ENCODE results near the gene ST13.
"Not testable (repeated sequence)": the region's sequence is repeated elsewhere in the genome, so short reads cannot be mapped to it uniquely, and the experiment has no call there.

Gene ST13

DNA sequence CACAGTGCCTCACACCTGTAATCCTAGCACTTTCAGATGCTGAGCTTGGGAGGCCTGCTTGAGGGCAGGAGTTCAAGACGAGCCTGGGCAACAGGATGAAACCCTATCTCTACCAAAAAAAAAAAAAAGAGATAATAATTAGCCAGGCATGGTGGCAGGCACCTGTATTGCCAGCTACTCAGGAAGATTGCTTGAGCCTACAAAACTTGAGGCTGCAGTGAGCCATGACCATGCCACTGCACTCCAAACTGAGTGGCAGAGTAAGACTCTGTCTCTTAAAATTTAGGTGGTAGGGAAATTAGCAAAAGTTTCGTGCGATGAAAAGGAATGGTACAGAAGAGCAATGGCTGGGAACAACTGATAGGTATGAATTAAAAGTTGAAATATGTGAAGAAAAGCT, 18.0 kb downstream of the ST13 start:
- no peak for DNase-seq (ENCODE audit: low read depth)

DNA sequence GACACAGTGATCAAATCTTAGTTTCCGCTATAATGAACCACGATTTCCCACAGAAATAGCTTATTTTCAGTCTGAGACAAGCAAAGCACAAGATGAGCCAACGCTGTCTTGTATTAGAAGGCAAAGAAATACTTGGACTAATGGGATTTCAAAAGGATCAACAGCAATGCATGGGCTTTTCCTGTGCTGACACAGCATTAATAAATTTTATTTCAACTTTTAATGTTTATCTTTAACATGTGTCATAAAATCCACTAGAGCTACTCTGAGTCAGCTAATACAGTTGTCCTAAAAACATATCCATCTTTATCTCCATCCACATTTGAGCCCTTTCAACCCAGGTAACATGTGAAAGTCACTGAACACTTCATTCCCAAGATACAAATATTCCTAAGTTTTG, 21.8 kb downstream of the ST13 start:
- DNase-seq (ENCODE audit: low read depth): no peak

DNA sequence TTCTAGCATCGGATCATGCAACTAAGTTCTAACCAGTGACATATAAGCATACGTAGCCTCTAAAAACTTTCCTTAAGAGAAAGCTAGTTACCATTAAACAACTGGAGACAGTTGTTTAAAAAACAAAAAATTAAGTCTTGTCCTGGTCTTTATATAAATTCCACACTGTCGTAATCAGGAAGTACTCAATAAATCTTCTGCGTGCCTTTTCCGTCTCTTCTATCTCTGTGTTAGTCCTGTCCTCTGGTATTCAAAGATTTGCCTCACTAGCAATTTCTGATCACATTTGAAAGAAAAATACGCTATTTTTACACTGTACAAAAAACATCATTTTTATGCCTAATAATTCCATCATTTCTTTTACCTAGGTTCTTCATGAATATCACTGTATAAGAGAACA, 27.3 kb downstream of the ST13 start:
- no peak for DNase-seq (ENCODE audit: low read depth)

DNA sequence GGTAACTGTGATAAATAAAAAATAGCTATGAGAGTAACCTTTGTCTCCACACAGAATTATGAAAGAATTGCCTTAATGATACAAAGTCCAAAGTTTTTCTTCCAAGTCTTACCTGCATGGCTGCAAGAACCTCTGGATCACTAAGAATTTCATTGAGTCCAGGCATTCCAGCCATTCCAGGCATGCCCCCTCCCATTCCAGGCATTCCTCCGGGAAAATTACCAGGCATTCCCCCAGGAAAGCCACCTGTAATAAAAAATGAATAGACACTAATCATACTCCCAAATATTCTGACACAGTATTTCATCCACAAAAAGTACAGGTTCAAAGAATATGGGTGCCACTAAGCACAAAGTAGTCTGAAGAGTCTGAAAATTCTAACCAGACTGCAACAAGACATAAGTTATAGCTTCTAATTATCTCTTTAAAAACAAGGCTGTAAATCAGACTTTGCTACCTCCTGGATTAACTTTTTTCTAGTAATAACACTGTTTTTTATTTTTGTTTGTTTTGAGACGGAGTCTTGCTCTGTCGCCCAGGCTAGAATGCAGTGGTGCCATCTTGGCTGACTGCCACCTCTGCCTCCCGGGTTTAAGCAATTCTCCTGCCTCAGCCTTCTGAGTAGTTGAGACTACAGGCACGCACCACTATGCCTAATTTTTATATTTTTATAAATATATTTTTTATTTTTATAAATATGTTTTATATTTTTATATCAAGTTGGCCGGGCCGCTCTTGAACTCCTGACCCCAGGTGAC, 29.3 kb downstream of the ST13 start:
- DNase-seq (ENCODE audit: low read depth): no peak

DNA sequence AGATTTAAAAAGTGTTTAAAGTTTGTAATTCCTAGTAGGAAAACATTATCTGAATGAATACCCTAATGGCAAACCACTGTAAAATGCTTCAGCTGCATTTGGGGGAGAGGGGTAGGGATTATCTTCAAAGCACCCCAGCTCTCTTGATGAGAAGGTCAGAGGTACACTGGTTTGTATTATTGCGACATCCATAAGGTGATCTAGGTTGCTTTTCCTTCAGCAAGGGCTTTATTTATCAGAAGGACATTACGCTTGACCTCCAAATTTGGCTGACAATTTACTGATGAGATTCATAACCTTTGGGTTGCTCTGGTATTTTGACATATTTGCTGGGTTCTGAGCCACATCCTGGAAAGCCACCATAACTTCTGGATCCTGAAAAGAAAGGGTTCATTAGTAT, 30.1 kb downstream of the ST13 start:
- DNase-seq (ENCODE audit: low read depth): not testable (repeated sequence)

DNA sequence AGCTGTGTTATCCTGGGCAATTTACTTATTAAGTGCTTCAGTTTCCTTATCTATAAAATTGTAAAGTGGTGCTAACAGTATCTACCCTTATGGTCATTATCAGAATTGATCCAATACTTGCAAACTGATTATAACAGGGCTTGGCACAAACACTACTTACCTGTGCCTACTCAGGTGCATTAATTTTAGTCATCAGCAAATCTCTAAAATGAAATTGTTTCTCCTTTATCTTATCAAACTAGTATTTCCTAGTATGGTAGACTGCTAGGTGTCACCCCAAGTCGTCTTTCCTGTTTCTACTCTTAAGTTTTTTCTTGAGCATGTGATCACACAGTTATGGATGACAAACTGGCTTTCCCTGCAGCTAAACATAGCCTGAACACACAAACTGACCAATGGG, 33.0 kb downstream of the ST13 start:
- DNase-seq (ENCODE audit: low read depth): no peak

DNA sequence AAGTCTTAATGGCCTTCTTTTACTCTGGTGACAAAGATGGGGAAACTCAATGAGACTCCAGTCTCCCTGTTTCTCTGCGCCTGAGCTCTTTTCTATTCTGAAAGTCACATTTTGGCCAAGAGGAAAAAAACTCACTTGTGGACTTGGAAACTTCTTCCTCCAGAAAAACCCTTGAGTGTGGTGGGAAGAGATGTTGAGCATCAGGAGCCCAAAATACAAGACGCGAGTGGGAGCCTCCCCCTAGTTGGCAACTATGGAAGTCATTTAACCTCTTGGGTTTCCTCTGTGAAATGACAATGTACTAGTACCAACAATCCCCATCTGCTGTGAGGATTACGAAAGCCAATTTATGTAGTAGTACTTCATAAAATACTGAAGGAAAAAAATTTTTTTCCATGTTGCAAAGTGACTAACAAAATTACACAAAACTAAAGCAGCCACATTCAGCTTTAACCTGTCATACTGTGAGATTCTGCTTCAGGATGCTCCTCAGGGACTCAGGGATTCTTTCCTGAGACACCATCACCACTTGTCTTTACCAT, 36.8 kb downstream of the ST13 start:
- DNase-seq (ENCODE audit: low read depth): no peak

DNA sequence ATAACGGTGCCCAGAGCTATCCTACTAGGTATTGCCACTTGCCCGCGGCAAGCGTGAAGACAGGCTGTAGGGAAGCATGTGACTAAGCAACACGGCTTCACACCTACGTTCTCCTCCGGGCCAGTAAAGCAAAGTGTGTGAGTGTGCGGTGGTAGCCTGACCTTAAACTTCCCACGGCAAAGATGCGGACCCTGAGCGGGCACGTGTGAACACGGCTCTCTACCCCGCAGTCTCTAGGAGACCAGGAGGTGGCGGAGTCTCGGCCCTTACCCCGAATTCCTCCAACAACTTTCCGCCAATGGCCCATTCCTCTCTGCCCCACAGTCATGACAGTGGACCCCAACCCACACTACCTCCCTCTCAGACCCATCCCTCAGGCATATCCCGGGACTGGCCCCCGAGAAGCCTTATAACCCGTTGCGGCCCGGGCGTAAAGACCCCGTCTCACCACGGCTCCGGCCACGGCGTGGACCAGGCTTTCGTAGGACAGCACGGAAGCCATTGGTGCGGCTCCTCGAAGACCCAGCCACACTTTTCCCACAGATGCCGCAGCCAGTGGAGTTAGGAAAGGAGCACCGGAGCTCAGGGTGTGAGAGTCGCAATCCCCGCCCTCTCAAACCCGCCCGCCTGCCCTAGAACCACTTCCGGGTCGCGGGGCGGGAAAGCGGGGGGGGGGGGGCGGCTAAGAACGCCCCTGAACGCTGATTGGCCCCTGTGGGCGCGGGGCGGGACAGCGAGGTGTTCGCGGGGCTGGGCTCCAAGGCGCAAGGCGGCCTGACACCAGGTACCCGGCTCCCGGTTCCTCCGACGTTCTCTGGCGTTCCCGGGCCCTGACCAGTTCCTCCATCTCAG, 37.5 kb downstream of the ST13 start, which contains the start of gene SLC25A17:
Gene SLC25A17 (minus strand): TSS at position 600 of the 852 bp plus-strand sequence. CDS start 98 bp downstream, at position 502.
- DNase-seq (ENCODE audit: low read depth): peak; percentile 56

DNA sequence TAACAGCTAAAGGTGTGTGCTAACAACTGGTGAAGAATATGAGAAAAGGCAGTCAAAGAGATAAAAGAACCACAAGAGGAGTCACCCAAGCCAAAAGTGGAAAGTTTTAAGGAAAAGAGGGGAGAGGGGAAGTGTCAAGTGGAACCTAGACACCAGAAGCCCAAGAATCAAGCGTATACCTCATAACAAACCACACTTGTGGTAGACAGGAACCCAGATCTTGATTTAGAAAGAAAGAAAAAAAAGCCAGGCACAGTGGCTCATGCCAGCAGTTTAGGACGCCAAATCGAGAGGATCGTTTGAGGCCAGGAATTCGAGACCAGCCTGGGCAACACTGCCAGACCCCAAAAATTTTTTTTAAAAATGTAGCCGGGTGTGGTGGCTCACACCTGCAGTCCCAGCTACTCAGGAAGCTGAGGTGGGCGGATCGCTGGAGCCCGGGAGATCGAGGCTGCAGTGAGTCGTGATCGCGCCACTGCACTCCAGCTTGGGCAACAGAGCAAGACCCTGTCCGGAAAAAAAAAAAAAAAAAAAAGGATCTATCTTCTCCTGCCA, 38.2 kb downstream of the ST13 start:
- DNase-seq (ENCODE audit: low read depth): no peak

DNA sequence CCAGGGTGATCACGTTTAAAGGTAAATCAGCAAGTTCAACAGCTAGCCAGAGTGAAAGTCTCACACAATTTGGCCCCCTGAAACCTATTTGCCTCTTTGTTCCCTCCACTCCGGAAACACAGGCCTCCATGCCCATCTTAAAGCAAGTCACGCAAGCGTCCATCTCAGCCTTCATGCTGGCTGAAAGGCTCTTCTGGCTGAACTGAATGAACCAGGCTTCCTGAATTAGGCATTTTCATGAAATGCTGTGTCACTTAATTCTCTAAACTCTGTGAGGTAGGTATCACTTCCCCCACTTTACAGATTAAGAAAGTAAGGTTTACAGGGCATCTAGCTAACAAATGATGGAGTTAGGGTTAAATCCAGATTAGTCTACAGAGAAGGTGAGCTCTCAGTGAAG, 38.7 kb downstream of the ST13 start:
- DNase-seq (ENCODE audit: low read depth): no peak

DNA sequence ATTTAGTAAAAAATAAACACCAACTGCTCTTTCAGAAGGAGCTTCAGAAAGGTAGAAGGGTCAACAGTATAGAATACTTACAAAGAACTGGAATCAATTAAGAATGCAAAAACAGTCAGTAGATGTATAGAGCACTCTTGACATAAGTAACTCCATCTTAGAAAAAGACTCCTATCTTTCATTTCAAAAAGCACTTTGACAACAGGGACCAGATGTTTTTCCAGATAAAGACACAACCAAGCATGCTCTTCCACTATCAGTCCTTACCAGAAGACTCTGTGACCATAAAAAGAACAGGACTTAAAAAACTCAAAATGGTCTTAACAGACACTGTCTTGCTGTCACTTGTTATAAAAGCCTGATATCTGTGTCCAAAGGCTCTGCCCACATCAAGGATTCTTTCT, 42.5 kb downstream of the ST13 start:
- DNase-seq (ENCODE audit: low read depth): no peak

DNA sequence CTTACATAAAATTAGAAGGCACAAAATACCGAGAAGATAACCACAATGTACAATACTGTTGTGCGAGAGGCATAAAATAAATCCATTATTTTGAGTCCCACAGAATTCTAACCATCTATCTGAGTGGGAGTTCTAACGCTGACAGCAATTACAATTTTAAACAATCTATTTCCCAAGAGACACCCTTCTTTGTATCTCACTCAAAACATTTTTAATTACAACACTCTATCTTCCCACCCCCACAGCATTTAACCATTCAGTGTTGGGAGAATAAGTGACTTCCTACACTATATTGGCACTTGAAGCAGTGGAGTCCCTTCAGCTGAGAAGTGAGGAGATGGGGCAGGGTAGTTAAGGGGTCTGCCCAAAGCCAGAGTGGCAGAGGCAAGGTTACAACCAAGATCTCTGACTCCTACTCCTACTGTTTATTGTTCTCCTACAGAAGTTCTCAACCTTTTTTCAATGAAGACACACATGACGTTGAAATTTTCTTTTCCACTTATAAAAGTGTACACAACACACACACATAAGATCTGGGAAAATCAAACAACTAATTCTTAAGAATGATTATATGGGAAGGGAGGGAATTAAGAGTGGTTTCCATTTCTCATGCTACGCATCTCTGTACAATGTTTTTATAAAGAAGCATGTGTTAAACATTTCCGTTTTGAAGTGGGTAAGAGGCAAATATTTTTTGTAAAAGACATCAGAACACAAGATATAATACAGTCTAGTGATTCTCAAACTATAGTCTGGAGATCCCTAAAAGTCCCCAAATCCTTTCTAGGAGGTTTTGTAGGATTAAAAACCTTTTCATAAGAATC, 48.2 kb downstream of the ST13 start:
- DNase-seq (ENCODE audit: low read depth): no peak

DNA sequence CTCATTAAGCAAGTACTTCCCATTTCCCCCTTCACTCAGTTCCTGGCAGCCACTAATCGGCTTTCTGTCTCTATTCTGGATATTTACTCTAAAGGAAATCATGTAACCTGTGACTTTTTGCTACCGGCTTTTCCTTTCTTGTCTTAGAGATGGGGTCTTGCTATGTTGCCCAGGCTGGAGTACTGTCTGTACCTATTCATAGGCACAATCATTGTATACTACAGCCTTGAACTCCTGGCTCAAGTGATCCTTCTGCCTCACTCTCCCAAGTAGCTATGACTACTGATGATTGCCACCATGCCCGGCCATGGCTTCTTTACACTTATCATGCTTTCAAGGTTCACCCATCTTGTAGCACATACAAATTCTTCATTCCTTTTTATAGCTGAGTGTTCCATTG, 49.7 kb downstream of the ST13 start:
- no peak for DNase-seq (ENCODE audit: low read depth)

DNA sequence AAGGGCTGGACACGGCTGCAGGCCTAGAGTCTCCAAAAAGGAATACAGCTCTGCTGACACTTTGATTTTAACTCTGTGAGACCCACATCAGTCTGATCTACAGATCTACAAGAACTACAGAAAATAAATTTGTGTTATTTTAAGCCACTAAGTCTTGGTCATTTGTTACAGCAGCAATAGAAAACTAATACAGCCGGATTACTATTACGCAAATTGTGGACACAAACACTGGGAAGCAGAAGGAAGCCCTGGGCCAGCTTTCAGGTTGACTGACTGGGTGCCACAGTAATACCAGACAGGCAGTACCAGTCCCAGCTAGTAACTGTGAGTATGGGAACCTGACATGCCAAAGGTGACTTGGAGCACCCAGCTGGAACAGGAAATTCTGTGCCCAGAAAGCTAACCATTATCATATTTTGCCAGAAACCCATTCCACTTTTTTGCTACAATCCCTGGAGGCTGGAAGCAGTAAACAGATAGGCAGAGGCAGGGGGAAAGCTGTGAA, 50.7 kb downstream of the ST13 start:
- no peak for DNase-seq (ENCODE audit: low read depth)

DNA sequence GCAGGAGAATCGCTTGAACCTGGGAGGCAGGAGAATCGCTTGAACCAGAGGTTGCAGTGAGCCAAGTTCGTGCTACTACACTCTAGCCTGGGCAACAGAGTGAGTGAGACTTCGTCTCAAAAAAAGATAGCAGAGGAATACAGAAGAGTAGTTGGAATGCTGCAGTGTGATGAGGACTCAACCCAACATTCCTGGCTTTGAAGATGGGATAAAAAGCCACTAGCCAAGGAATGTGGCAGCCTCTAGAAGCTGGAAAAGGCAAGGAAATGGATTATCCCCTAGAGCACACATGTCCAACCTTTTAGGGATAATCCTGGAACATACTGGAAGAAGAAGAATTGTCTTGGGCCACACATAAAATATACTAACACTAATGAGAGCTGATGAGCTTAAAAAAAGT, 51.2 kb downstream of the ST13 start:
- no peak for DNase-seq (ENCODE audit: low read depth)

DNA sequence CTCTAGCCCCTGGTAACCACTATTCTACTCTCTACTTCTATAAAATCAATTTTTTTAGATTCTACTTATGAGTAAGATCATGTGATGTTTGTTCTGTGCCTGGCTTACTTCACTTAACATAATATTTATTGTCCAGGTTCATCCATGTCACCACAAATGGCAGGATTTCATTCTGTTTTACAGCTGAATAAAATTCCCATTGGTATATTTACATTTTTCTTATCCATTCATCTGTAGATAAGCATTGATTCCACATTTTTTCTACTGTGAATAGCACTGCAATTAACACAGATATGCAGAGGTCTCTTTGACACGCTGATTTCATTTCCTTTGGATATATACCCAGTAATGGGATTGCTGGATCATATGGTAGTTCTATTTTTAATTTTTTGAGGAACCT, 53.1 kb downstream of the ST13 start:
- DNase-seq (ENCODE audit: low read depth): no peak

DNA sequence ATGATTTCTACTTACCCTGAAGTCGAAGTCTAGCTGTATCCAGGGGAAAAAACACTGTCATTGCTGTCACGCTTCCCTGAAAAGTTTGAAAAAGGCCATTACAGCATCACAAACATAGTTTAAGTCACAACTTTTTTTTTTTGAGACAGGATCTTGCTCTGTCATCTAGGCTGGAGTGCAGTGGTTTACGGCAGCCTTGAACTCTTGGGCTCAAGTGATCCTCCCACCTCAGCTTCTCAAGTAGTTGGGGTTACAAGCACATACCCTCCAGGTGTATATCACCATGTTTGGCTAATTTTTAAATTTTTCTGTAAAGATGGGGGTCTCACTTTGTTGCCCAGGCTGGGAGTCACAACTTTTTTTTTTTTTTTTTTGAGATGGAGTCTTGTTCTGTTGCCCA, 57.4 kb downstream of the ST13 start:
- no peak for DNase-seq (ENCODE audit: low read depth)

DNA sequence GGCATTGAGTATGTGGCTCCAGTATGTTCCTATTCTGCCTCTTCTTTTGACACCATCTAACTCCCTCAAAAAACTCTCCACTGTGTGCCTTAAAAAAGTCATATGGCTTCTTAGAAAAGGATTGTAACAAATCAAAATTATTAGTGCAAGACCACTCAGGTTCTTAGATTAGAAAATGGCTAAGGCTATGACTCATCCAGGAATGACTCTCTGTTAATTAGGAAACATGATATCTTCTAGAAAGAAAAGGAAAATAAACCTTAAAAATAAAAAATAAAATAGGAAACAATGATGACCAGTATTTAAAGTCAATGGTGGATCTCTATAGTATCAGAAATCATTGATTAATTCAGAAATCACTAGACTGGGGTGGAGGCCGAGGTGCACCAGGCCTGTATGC, 59.0 kb downstream of the ST13 start:
- DNase-seq (ENCODE audit: low read depth): no peak

DNA sequence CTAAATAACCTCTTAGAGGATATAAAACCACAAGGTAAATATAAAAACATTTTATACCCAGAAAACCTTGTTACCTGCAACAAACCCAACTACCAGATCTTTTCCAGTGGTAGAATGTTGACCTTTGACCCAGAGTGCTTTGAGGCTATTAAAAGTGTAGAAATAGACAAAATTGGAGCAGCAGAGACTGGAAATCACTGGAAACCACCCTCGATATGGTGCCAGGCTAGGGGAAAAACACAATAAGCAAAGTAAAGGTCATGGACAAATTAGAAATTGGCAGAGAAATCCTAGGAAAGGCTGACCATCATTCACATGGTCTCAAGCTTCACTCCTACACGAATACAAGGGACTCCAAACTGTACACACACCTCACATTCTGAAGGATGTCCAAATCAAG, 64.0 kb downstream of the ST13 start:
- DNase-seq (ENCODE audit: low read depth): no peak

DNA sequence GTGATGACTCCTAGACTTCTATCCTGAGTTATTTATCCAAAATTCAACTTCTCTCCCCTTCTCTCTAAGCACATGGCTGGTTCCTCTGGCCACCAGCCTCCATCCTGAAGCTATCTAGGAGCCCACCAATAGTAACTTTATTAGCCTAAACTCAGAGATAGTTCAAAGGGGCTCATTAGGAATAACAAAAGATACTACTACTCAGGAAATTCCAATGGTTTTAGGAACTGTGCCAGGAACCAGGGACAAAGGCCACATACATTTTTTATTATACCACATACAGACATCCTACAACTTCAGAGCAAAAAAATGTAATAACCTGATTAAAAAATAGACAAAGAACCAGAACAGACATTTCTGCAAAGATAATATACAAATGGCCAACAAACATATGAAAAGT, 65.2 kb downstream of the ST13 start:
- no peak for DNase-seq (ENCODE audit: low read depth)

DNA sequence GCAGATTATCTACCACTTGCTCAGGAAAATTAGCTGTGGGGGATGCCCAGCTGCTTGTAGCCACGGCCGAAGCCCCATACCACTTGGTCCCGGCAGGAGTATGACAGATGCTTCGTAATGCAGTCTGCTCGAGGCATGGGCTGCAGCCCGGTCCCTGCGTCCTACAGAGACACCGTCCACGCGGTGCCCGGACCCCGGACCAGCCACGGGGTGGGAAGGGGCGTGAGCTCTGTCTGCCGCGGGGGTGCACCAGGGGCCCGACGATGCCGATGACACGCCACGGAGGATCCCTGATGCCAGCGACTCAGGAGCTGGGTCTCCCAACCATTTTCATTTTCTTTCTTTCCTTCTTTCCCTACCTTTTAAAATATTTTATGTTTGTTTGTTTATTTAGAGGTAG, 67.3 kb downstream of the ST13 start:
- DNase-seq (ENCODE audit: low read depth): no peak

DNA sequence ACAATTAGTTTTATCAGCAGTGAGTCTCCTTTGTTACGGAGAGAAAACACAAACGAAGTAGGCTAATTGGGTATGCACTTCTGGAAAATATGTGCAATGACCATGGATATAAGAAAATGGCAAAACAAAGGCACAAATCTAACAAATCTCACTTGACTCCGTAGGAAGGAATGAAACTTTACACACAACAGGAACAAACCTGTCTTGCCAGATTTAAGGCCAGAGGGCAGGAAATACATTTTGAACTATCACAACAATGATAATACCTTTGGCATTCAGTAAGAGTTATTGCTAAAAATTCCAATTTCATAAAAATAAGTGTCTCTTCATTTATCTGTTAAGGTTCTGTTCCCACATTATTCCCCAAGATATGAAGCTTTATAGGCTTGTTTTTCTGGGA, 73.9 kb downstream of the ST13 start:
- no peak for DNase-seq (ENCODE audit: low read depth)

Data from stimulated activated CD8-positive, alpha-beta memory T cell treated with anti-CD3 and anti-CD28 coated beads, Interleukin-15, amount 100 ng/mL, for 24 hours (primary cell).